ENCODE measurements around the gene GNB1. TPM values are rescaled to one million over a fixed set of nuclear protein-coding genes. Genes with fewer than 3 reads are reported as not detected.

GNB1 gene
- total and polyA plus RNA-seq, 8 donors = 49.6 to 195 (median 125) TPM

Other genes starting within 250 kb of the GNB1 start
- gene CDK11B, start 232.1 kb downstream of the GNB1 start, total RNA-seq = 10 to 100 TPM in 4 of 5 donors, 1 to 10 TPM in 1; 9.0 to 62.6 (median 29.3) TPM
- gene CDK11B, start 232.1 kb downstream of the GNB1 start, polyA plus RNA-seq = 10 to 100 TPM; 21.6 to 37.4 (median 27.9) TPM
- 100 to 1,000 TPM in 1 of 5 donors, 10 to 100 TPM in 4; 16.9 to 105 (median 64.5) TPM for gene SLC35E2B, start 198.3 kb downstream of the GNB1 start, total RNA-seq
- gene SLC35E2B, start 198.3 kb downstream of the GNB1 start, polyA plus RNA-seq = 10 to 100 TPM; 11.2 to 16.7 (median 11.3) TPM
- gene CDK11A, start 166.7 kb downstream of the GNB1 start, total RNA-seq = 100 to 1,000 TPM in 3 of 5 donors, 10 to 100 TPM in 2; 46.1 to 233 (median 126) TPM
- 10 to 100 TPM; 27.3 to 68.7 (median 31.6) TPM for gene CDK11A, start 166.7 kb downstream of the GNB1 start, polyA plus RNA-seq
- gene NADK, start 112.6 kb downstream of the GNB1 start, total RNA-seq = 100 to 1,000 TPM in 3 of 5 donors, 10 to 100 TPM in 2; 69.9 to 202 (median 102) TPM
- gene NADK, start 112.6 kb downstream of the GNB1 start, polyA plus RNA-seq = 10 to 100 TPM; 38.6 to 63.2 (median 45.9) TPM
- gene CALML6, start 24.2 kb upstream of the GNB1 start, total RNA-seq = not detected
- gene CALML6, start 24.2 kb upstream of the GNB1 start, polyA plus RNA-seq = 1 to 10 TPM; 1.4 to 5.7 (median 2.6) TPM
- gene TMEM52, start 28.2 kb upstream of the GNB1 start, total RNA-seq = 1 to 10 TPM in 1 of 5 donors, not detected in 4; 9.8 TPM
- gene TMEM52, start 28.2 kb upstream of the GNB1 start, polyA plus RNA-seq = 10 to 100 TPM in 1 of 3 donors, 1 to 10 TPM in 2; 5.0 to 10.4 (median 6.2) TPM
- gene CFAP74, start 112.7 kb upstream of the GNB1 start, total RNA-seq = under 1 TPM in 1 of 5 donors, not detected in 4; under 0.01 TPM
- not detected for gene CFAP74, start 112.7 kb upstream of the GNB1 start, polyA plus RNA-seq
- gene GABRD, start 128.3 kb upstream of the GNB1 start, total RNA-seq = 1 to 10 TPM in 1 of 5 donors, not detected in 4; 1.5 TPM
- gene GABRD, start 128.3 kb upstream of the GNB1 start, polyA plus RNA-seq = under 1 TPM in 2 of 3 donors, not detected in 1; 0.50 to 0.95 TPM
- gene PRKCZ, start 159.3 kb upstream of the GNB1 start, total RNA-seq = 10 to 100 TPM; 11.1 to 55.8 (median 21.3) TPM
- 10 to 100 TPM; 23.7 to 38.8 (median 27.3) TPM for gene PRKCZ, start 159.3 kb upstream of the GNB1 start, polyA plus RNA-seq